ENCODE data around the gene FAM83B.
"Not testable (repeated sequence)": the region's sequence is repeated elsewhere in the genome, so short reads cannot be mapped to it uniquely, and the experiment has no call there.

The FAM83B gene

GRCh38 chr6:54864272-54864671 lies 17.7 kb downstream of the FAM83B start:
- no peak for FAIRE-seq

GRCh38 chr6:54865091-54865631 lies 18.6 kb downstream of the FAM83B start:
- no peak for FAIRE-seq

- no peak for FAIRE-seq
Measured at GRCh38 chr6:54868556-54868955, 22.0 kb downstream of the FAM83B start.

GRCh38 chr6:54873599-54873998 lies 27.0 kb downstream of the FAM83B start:
- FAIRE-seq = no peak

- no peak for FAIRE-seq
Measured at GRCh38 chr6:54874349-54875048, 27.9 kb downstream of the FAM83B start.

- FAIRE-seq = no peak
Measured at GRCh38 chr6:54875539-54875938, 29.0 kb downstream of the FAM83B start.

GRCh38 chr6:54876365-54876764 lies 29.8 kb downstream of the FAM83B start:
- no peak for FAIRE-seq

- FAIRE-seq = no peak
Measured at GRCh38 chr6:54876871-54877270, 30.3 kb downstream of the FAM83B start.

- no peak for FAIRE-seq
Measured at GRCh38 chr6:54877713-54878317, 31.2 kb downstream of the FAM83B start.

- FAIRE-seq = no peak
Measured at GRCh38 chr6:54878718-54879117, 32.1 kb downstream of the FAM83B start.

GRCh38 chr6:54879188-54879985 lies 32.8 kb downstream of the FAM83B start:
- FAIRE-seq = no peak

GRCh38 chr6:54881067-54881730 lies 34.6 kb downstream of the FAM83B start:
- FAIRE-seq = no peak

- not testable (repeated sequence) for FAIRE-seq
Measured at GRCh38 chr6:54881891-54882290, 35.3 kb downstream of the FAM83B start.

GRCh38 chr6:54886932-54887584 lies 40.5 kb downstream of the FAM83B start:
- no peak for FAIRE-seq

GRCh38 chr6:54891536-54891935 lies 45.0 kb downstream of the FAM83B start:
- no peak for FAIRE-seq

GRCh38 chr6:54892831-54893230 lies 46.3 kb downstream of the FAM83B start:
- no peak for FAIRE-seq

GRCh38 chr6:54893818-54894217 lies 47.2 kb downstream of the FAM83B start:
- FAIRE-seq = no peak

GRCh38 chr6:54896302-54896701 lies 49.7 kb downstream of the FAM83B start:
- FAIRE-seq = no peak

- FAIRE-seq = no peak
Measured at GRCh38 chr6:54897462-54898189, 51.1 kb downstream of the FAM83B start.

GRCh38 chr6:54898767-54899166 lies 52.2 kb downstream of the FAM83B start:
- FAIRE-seq = no peak

GRCh38 chr6:54899442-54899841 lies 52.9 kb downstream of the FAM83B start:
- no peak for FAIRE-seq

- FAIRE-seq = no peak
Measured at GRCh38 chr6:54899986-54900385, 53.4 kb downstream of the FAM83B start.
